ENCODE data around the gene KCTD10. TPM values are rescaled to one million over a fixed set of nuclear protein-coding genes. Genes with fewer than 3 reads are reported as not detected.

Gene KCTD10
- polyA plus RNA-seq, 3 donors = 18.1 to 21.0 (median 20.0) TPM

GRCh38 chr12:109473006-109473405 lies 4.1 kb downstream of the KCTD10 start:
- Mint-ChIP-seq H3K27me3 (ENCODE audit: low read depth in 3 of 3) (peaks cover 0 to 2% (median 0%) of the 10 kb centered on the region in 3 donors), H3K36me3 (peaks cover 20 to 31% of the 10 kb centered on the region in 2 donors), H3K9me3 (no peaks in the 10 kb centered on the region), H3K4me3 (no peak overlapping the region), H3K4me1 (peaks cover 26% of the 10 kb centered on the region), H3K27ac (no peak overlapping the region)
- H3K9me3 ChIP-seq (replicated peaks in 1 of 2; ENCODE audit: control insufficient read depth in 1 of 2, insufficient read depth in 1 of 2, low read length in 2 of 2) = no peaks in the 10 kb centered on the region
- H3K27ac ChIP-seq (ENCODE audit: low read depth in 1 of 2, low read length in 2 of 2) = no peak overlapping the region
- H3K4me2 ChIP-seq (replicated peaks; ENCODE audit: extremely low read depth, low read length, poor library complexity, severe bottlenecking) = no peak overlapping the region
- H3K4me1 ChIP-seq (ENCODE audit: control insufficient read depth in 1 of 2, insufficient read depth in 2 of 2, low read length in 2 of 2) = peaks cover 19 to 24% of the 10 kb centered on the region in 2 donors
- TF ChIP-seq, protein P1, sequence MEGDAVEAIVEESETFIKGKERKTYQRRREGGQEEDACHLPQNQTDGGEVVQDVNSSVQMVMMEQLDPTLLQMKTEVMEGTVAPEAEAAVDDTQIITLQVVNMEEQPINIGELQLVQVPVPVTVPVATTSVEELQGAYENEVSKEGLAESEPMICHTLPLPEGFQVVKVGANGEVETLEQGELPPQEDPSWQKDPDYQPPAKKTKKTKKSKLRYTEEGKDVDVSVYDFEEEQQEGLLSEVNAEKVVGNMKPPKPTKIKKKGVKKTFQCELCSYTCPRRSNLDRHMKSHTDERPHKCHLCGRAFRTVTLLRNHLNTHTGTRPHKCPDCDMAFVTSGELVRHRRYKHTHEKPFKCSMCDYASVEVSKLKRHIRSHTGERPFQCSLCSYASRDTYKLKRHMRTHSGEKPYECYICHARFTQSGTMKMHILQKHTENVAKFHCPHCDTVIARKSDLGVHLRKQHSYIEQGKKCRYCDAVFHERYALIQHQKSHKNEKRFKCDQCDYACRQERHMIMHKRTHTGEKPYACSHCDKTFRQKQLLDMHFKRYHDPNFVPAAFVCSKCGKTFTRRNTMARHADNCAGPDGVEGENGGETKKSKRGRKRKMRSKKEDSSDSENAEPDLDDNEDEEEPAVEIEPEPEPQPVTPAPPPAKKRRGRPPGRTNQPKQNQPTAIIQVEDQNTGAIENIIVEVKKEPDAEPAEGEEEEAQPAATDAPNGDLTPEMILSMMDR (IDR thresholded peaks at IDR 0.05) = no peak
- no peak overlapping the region for H3K9ac ChIP-seq (ENCODE audit: insufficient read depth, low read length, poor library complexity, severe bottlenecking)
- peaks cover 83% of the 10 kb centered on the region for H3K79me2 ChIP-seq (ENCODE audit: insufficient read depth, low read length)
- DNase-seq = no peak
- peaks cover 18 to 42% of the 10 kb centered on the region in 2 donors for H3K36me3 ChIP-seq (replicated peaks in 1 of 2; ENCODE audit: control insufficient read depth in 1 of 2, insufficient read depth in 2 of 2, low read length in 2 of 2)
- H2AFZ ChIP-seq (ENCODE audit: insufficient read depth, low read depth, low read length, poor library complexity, severe bottlenecking) = no peak overlapping the region
- no peaks in the 10 kb centered on the region for H3K27me3 ChIP-seq (ENCODE audit: control insufficient read depth in 2 of 2, insufficient read depth in 2 of 2, low read length in 2 of 2)
- no peak overlapping the region for H3K4me3 ChIP-seq (replicated peaks in 1 of 3; ENCODE audit: low read depth in 2 of 3, low read length in 3 of 3)
- peaks cover 51% of the 10 kb centered on the region for H4K20me1 ChIP-seq (ENCODE audit: insufficient read depth, low read length)
- intact Hi-C loops (cut with micrococcal nuclease) = no loop called here
- WGBS (ENCODE audit: insufficient coverage) = no CpG with 5 or more reads among the region's 3 CpGs

DNA sequence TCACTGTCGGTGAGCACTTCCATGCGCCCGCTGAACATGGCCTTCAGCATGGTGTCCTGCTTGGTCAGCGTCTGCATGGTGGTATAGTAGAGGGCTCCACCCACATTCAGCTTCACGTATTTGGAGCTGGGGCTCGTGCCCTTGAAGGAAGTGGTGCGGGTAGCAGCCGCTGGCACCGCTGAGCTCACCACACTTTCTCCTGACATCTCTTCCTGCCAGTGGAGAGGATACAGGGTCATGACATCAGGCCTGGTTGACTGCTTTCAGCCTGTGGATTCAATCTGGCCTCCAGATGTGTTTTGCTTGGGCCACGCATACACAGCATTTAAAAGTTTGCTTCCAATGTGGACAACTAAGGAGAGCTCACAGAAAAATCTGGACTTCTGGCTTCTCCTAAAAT lies 7.6 kb downstream of the KCTD10 start:
- Histone ChIP-seq H3K36me3 (replicated peaks in 1 of 2; ENCODE audit: control insufficient read depth in 1 of 2, insufficient read depth in 2 of 2, low read length in 2 of 2) (peaks cover 44 to 77% of the 10 kb centered on the region in 2 donors), H3K27me3 (ENCODE audit: control insufficient read depth in 2 of 2, insufficient read depth in 2 of 2, low read length in 2 of 2) (no peaks in the 10 kb centered on the region), H3K4me1 (ENCODE audit: control insufficient read depth in 1 of 2, insufficient read depth in 2 of 2, low read length in 2 of 2) (peaks cover 11 to 13% of the 10 kb centered on the region in 2 donors), H3K4me3 (replicated peaks in 1 of 3; ENCODE audit: low read depth in 2 of 3, low read length in 3 of 3) (no peak overlapping the region), H3K9ac (ENCODE audit: insufficient read depth, low read length, poor library complexity, severe bottlenecking) (no peak overlapping the region), H2AFZ (ENCODE audit: insufficient read depth, low read depth, low read length, poor library complexity, severe bottlenecking) (no peak overlapping the region), H3K9me3 (replicated peaks in 1 of 2; ENCODE audit: control insufficient read depth in 1 of 2, insufficient read depth in 1 of 2, low read length in 2 of 2) (no peaks in the 10 kb centered on the region), H3K79me2 (ENCODE audit: insufficient read depth, low read length) (peaks cover 75% of the 10 kb centered on the region), H4K20me1 (ENCODE audit: insufficient read depth, low read length) (peaks cover 80% of the 10 kb centered on the region), H3K27ac (ENCODE audit: low read depth in 1 of 2, low read length in 2 of 2) (no peak overlapping the region), H3K4me2 (replicated peaks; ENCODE audit: extremely low read depth, low read length, poor library complexity, severe bottlenecking) (no peak overlapping the region)
- H3K36me3 Mint-ChIP-seq = peaks cover 49 to 52% of the 10 kb centered on the region in 2 donors
- intact Hi-C loops (cut with micrococcal nuclease) = no loop called here
- DNase-seq = no peak
- peak overlapping the region in 2 of 7 donors; percentile 21 to 30 for H3K27ac Mint-ChIP-seq
- H3K27me3 Mint-ChIP-seq (ENCODE audit: low read depth in 3 of 3) = peaks cover 0 to 2% (median 0%) of the 10 kb centered on the region in 3 donors
- WGBS (ENCODE audit: insufficient coverage) = 97% methylated on average over 4 of the region's 10 CpGs
- TF ChIP-seq, protein P1 (IDR thresholded peaks at IDR 0.05) = no peak
- H3K4me1 Mint-ChIP-seq = peaks cover 15% of the 10 kb centered on the region
- H3K9me3 Mint-ChIP-seq = no peaks in the 10 kb centered on the region
- H3K4me3 Mint-ChIP-seq = no peak overlapping the region
